ENCODE data around the gene CTSZ. TPM values are rescaled to one million over a fixed set of nuclear protein-coding genes. Genes with fewer than 3 reads are reported as not detected.
A peak's percentile ranks its signal among the peaks of the same experiment; 100 is the strongest.

The CTSZ gene
- total and polyA plus RNA-seq, 3 experiments from 2014 or later = 1.5 to 36.0 (median 35.3) TPM

- peaks cover 27% of the 10 kb centered on the region for H3K4me1 ChIP-seq (ENCODE audit: insufficient read depth, low read length)
- no peak overlapping the region for H3K4me3 ChIP-seq (ENCODE audit: low read length)
- ChIA-PET CTCF (no interaction called here), POLR2A (no interaction called here)
- H3K27ac Mint-ChIP-seq = peak overlapping the region in 1 of 8 donors; percentile 51
- DNase-seq = peak in 1 of 5 donors; percentile 29
- H3K9me3 ChIP-seq (ENCODE audit: low read length) = no peaks in the 10 kb centered on the region
- no peaks in the 10 kb centered on the region for H3K36me3 Mint-ChIP-seq
- H3K27me3 ChIP-seq (ENCODE audit: insufficient read depth, low read length, poor library complexity, severe bottlenecking) = no peaks in the 10 kb centered on the region
- H3K4me3 Mint-ChIP-seq = peak overlapping the region in 1 of 7 donors; percentile 5
- peaks cover 28 to 38% (median 35%) of the 10 kb centered on the region in 3 donors for H3K4me1 Mint-ChIP-seq
- no peaks in the 10 kb centered on the region for H3K36me3 ChIP-seq (ENCODE audit: insufficient read depth, low read length)
- no peak overlapping the region for H3K27ac ChIP-seq (ENCODE audit: low read depth, low read length)
- H3K27me3 Mint-ChIP-seq = no peaks in the 10 kb centered on the region
- H3K9me3 Mint-ChIP-seq = no peaks in the 10 kb centered on the region
Observed at GRCh38 chr20:59010995-59011873, 4.2 kb upstream of the CTSZ start.

GRCh38 chr20:59010321-59010994, 3.4 kb upstream of the CTSZ start:
- Histone ChIP-seq H3K27ac (ENCODE audit: low read depth, low read length) (no peak overlapping the region), H3K4me3 (ENCODE audit: low read length) (no peak overlapping the region), H3K27me3 (ENCODE audit: insufficient read depth, low read length, poor library complexity, severe bottlenecking) (no peaks in the 10 kb centered on the region), H3K36me3 (ENCODE audit: insufficient read depth, low read length) (no peaks in the 10 kb centered on the region), H3K4me1 (ENCODE audit: insufficient read depth, low read length) (peaks cover 32% of the 10 kb centered on the region), H3K9me3 (ENCODE audit: low read length) (no peaks in the 10 kb centered on the region)
- Mint-ChIP-seq H3K9me3 (no peaks in the 10 kb centered on the region), H3K4me1 (peaks cover 32 to 42% (median 38%) of the 10 kb centered on the region in 3 donors), H3K4me3 (peak overlapping the region in 1 of 7 donors; percentile 1), H3K27me3 (no peaks in the 10 kb centered on the region), H3K27ac (no peak overlapping the region), H3K36me3 (no peaks in the 10 kb centered on the region)
- POLR2A ChIA-PET = no interaction called here
- no peak for DNase-seq
- CTCF ChIA-PET = no interaction called here

- H3K9me3 ChIP-seq (ENCODE audit: low read length) = no peaks in the 10 kb centered on the region
- Mint-ChIP-seq H3K27me3 (no peaks in the 10 kb centered on the region), H3K9me3 (no peaks in the 10 kb centered on the region), H3K4me3 (peak overlapping the region in 2 of 7 donors; percentile 16 to 80), H3K27ac (peak overlapping the region in 1 of 8 donors; percentile 50), H3K4me1 (peaks cover 38 to 48% (median 43%) of the 10 kb centered on the region in 3 donors), H3K36me3 (peaks cover 0 to under 1% (median 0%) of the 10 kb centered on the region in 3 donors)
- CTCF ChIA-PET = interaction anchor here (1.3 to 1.7 kb wide), 2 partner anchors 9 to 24 kb away, joined by 3 to 5 read pairs; partner anchors contain the start of gene ATP5F1E
- POLR2A ChIA-PET = interaction anchor here (0.7 kb wide), 1 partner anchor 19 kb away, joined by 4 read pairs; no protein-coding TSS in a partner anchor
- H3K4me3 ChIP-seq (ENCODE audit: low read length) = no peak overlapping the region
- DNase-seq = peak in 1 of 5 donors; percentile 9
- peaks cover 37% of the 10 kb centered on the region for H3K4me1 ChIP-seq (ENCODE audit: insufficient read depth, low read length)
- no peaks in the 10 kb centered on the region for H3K36me3 ChIP-seq (ENCODE audit: insufficient read depth, low read length)
- H3K27me3 ChIP-seq (ENCODE audit: insufficient read depth, low read length, poor library complexity, severe bottlenecking) = no peaks in the 10 kb centered on the region
- H3K27ac ChIP-seq (ENCODE audit: low read depth, low read length) = no peak overlapping the region
Observed at GRCh38 chr20:59008715-59009336, 1.8 kb upstream of the CTSZ start.

- Histone ChIP-seq H3K4me3 (ENCODE audit: low read length) (peak overlapping the region; percentile 54), H3K4me1 (ENCODE audit: insufficient read depth, low read length) (peaks cover 33% of the 10 kb centered on the region), H3K36me3 (ENCODE audit: insufficient read depth, low read length) (no peaks in the 10 kb centered on the region), H3K27ac (ENCODE audit: low read depth, low read length) (peak overlapping the region; percentile 43), H3K9me3 (ENCODE audit: low read length) (no peaks in the 10 kb centered on the region), H3K27me3 (ENCODE audit: insufficient read depth, low read length, poor library complexity, severe bottlenecking) (no peaks in the 10 kb centered on the region)
- H3K27ac Mint-ChIP-seq = peak overlapping the region in 3 of 8 donors; percentile 61 to 83 (median 82)
- H3K9me3 Mint-ChIP-seq = no peaks in the 10 kb centered on the region
- H3K27me3 Mint-ChIP-seq = no peaks in the 10 kb centered on the region
- H3K36me3 Mint-ChIP-seq = peaks cover 0 to 2% (median 0%) of the 10 kb centered on the region in 3 donors
- H3K4me3 Mint-ChIP-seq = peak overlapping the region; percentile 62 to 90 (median 70)
- DNase-seq = peak in 1 of 5 donors; percentile 40
- peaks cover 32 to 50% (median 43%) of the 10 kb centered on the region in 3 donors for H3K4me1 Mint-ChIP-seq
- ChIA-PET POLR2A (no interaction called here), CTCF (interaction anchor here (1.7 kb wide), 1 partner anchor 25 kb away, joined by 5 read pairs; the partner anchor contains the start of gene ATP5F1E)
Observed at GRCh38 chr20:59007665-59008511, 834 bp upstream of the CTSZ start.

- ChIA-PET POLR2A (interaction anchor here (1.2 kb wide), 1 partner anchor 117 kb away, joined by 4 read pairs; no protein-coding TSS in a partner anchor), CTCF (interaction anchor here (0.8 kb wide), 1 partner anchor 23 kb away, joined by 3 read pairs; no protein-coding TSS in a partner anchor)
- Histone ChIP-seq H3K4me1 (ENCODE audit: insufficient read depth, low read length) (peaks cover 33% of the 10 kb centered on the region), H3K27ac (ENCODE audit: low read depth, low read length) (peak overlapping the region; percentile 54), H3K9me3 (ENCODE audit: low read length) (no peaks in the 10 kb centered on the region), H3K27me3 (ENCODE audit: insufficient read depth, low read length, poor library complexity, severe bottlenecking) (no peaks in the 10 kb centered on the region), H3K36me3 (ENCODE audit: insufficient read depth, low read length) (no peaks in the 10 kb centered on the region), H3K4me3 (ENCODE audit: low read length) (peak overlapping the region; percentile 54)
- Mint-ChIP-seq H3K4me1 (peaks cover 29 to 45% (median 32%) of the 10 kb centered on the region in 3 donors), H3K4me3 (peak overlapping the region; percentile 67 to 89 (median 78)), H3K27me3 (no peaks in the 10 kb centered on the region), H3K27ac (peak overlapping the region in 1 of 8 donors; percentile 79), H3K9me3 (no peaks in the 10 kb centered on the region), H3K36me3 (peaks cover 0 to 7% (median 0%) of the 10 kb centered on the region in 3 donors)
- peak in 1 of 5 donors; percentile 43 for DNase-seq
Observed at GRCh38 chr20:59006167-59006863, 739 bp downstream of the CTSZ start.

GRCh38 chr20:59005523-59006166, 1.4 kb downstream of the CTSZ start:
- no peaks in the 10 kb centered on the region for H3K27me3 ChIP-seq (ENCODE audit: insufficient read depth, low read length, poor library complexity, severe bottlenecking)
- H3K4me1 ChIP-seq (ENCODE audit: insufficient read depth, low read length) = peaks cover 26% of the 10 kb centered on the region
- POLR2A ChIA-PET = interaction anchor here (1.2 kb wide), 1 partner anchor 116 kb away, joined by 4 read pairs; no protein-coding TSS in a partner anchor
- peak overlapping the region; percentile 54 for H3K4me3 ChIP-seq (ENCODE audit: low read length)
- no peaks in the 10 kb centered on the region for H3K9me3 Mint-ChIP-seq
- peaks cover 28 to 44% (median 30%) of the 10 kb centered on the region in 3 donors for H3K4me1 Mint-ChIP-seq
- H3K9me3 ChIP-seq (ENCODE audit: low read length) = no peaks in the 10 kb centered on the region
- H3K27ac ChIP-seq (ENCODE audit: low read depth, low read length) = no peak overlapping the region
- no peaks in the 10 kb centered on the region for H3K36me3 ChIP-seq (ENCODE audit: insufficient read depth, low read length)
- H3K4me3 Mint-ChIP-seq = peak overlapping the region; percentile 71 to 80 (median 78)
- H3K27ac Mint-ChIP-seq = peak overlapping the region in 7 of 8 donors; percentile 14 to 90 (median 80)
- H3K27me3 Mint-ChIP-seq = no peaks in the 10 kb centered on the region
- DNase-seq = no peak
- H3K36me3 Mint-ChIP-seq = peaks cover 0 to 7% (median 0%) of the 10 kb centered on the region in 3 donors
- CTCF ChIA-PET = interaction anchor here (0.8 to 1.0 kb wide), 2 partner anchors 23 to 28 kb away, joined by 3 read pairs; no protein-coding TSS in a partner anchor
